Kidney (tissue), 22 donors: Measurements from ENCODE around the gene FAAP20. TPM values are rescaled to one million over a fixed set of nuclear protein-coding genes. Genes with fewer than 3 reads are reported as not detected.

ENCODE experiments used
- DNase-seq, 5 donors: peaks; one replicate each; pipeline ENCODE4 v3.0.0-alpha.2; 2013 to 2020
- FAIRE-seq: peaks from 2 replicates; lab custom pipeline; 2012; peaks lifted over from hg19 to GRCh38; lab: Jason Lieb, UNC
- H3K27ac ChIP-seq, 2 donors: one replicate each; pipeline ENCODE4 v1.7.0; 2013; ENCODE audit warnings: low read depth in 2 of 2, low read length in 2 of 2, inconsistent platforms in 1 of 2
- H3K27me3 ChIP-seq: one replicate; pipeline ENCODE4 v1.7.1; 2013; ENCODE audit warnings: low read length, inconsistent platforms; ENCODE audit not compliant: control insufficient read depth, insufficient read depth
- H3K36me3 ChIP-seq, 3 donors: one replicate each; pipeline versions ENCODE4 v1.7.0 to v1.7.1; 2013; ENCODE audit warnings: low read length in 3 of 3, control low read depth in 1 of 3, inconsistent platforms in 1 of 3; ENCODE audit not compliant: insufficient read depth in 3 of 3, control insufficient read depth in 2 of 3
- H3K4me1 ChIP-seq, 3 donors: one replicate each; pipeline versions ENCODE4 v1.7.0 to v1.7.1; 2013; ENCODE audit warnings: low read length in 3 of 3, inconsistent platforms in 1 of 3, low read depth in 1 of 3; ENCODE audit not compliant: control insufficient read depth in 2 of 3, insufficient read depth in 2 of 3
- H3K4me3 ChIP-seq, 3 donors: one replicate each; pipeline versions ENCODE4 v1.7.0 to v1.8.1; 2013; ENCODE audit warnings: low read length in 3 of 3, control low read depth in 1 of 3, inconsistent platforms in 1 of 3
- H3K9ac ChIP-seq, 3 donors: one replicate each; pipeline versions ENCODE4 v1.7.0 to v1.7.1; 2013; ENCODE audit warnings: low read length in 3 of 3, control low read depth in 1 of 3, inconsistent platforms in 1 of 3
- H3K9me3 ChIP-seq, 3 donors: one replicate each; pipeline versions ENCODE4 v1.7.0 to v1.7.1; 2013; ENCODE audit warnings: low read length in 3 of 3, control low read depth in 1 of 3, inconsistent platforms in 1 of 3; ENCODE audit not compliant: control insufficient read depth in 2 of 3, insufficient read depth in 1 of 3
- CTCF ChIP-seq: IDR thresholded peaks from 3 replicates; pipeline ENCODE4 v1.5.1; 2012; ENCODE audit warnings: mild to moderate bottlenecking, moderate library complexity, borderline replicate concordance; ENCODE audit not compliant: insufficient read depth; ENCODE audit errors: extremely low read depth
- intact Hi-C: fragments of 100-400 bp; cut with DNase I; formaldehyde crosslinking; loops from one replicate; pipeline ENCODE4 v1.11.1; 2022
- long read RNA-seq, 10 donors: library from polyadenylated mRNA in 1 of 10; unstranded in 1 of 10; transcript quantifications; one replicate each; pipeline ENCODE4 v2.0.0 and lab custom pipeline, GENCODE V29; 2021 to 2026
- polyA plus RNA-seq: library from polyadenylated mRNA; stranded (reverse); fragments of 350-450 nt; fragmentation: Illumina TruSeq; extraction: RNeasy Lipid Tissue Mini Kit (QIAGEN cat#74804); gene quantifications from one replicate; pipeline ENCODE4 v1.2.3, GENCODE V29; 2014; ENCODE audit warnings: low read depth, low replicate concordance; ENCODE audit not compliant: insufficient read depth
- total RNA-seq: library from RNA; stranded (reverse); fragmentation: NEBNext Ultra II Directional; extraction: Animal tissue kit (Norgen Biotek cat#: 25700); gene quantifications from one replicate; pipeline ENCODE4 v1.2.1, GENCODE V29; 2021
- donor health status: control.
- donor health status: control.
- donor health status: control.
- donor health status: control.
- donor health status: control.
- donor health status: DM: yes; HTN: yes; CAD: no.
- donor health status: Normal renal cell carcinoma (clear cell type).

Gene FAAP20
- total RNA-seq (69.0 TPM), polyA plus RNA-seq (109 TPM)
- long read RNA-seq, donor 1, transcript FAAP20-212 (3 exons, 701 nt): minor isoform, 6 of 40 reads
- long read RNA-seq, donor 1, transcript FAAP20-202 (4 exons, 729 nt): major isoform, 23 of 40 reads
- long read RNA-seq, donor 1, partial matches to known transcripts: 8 of 40 reads
- long read RNA-seq, donor 1, other reads (novel, unspliced or antisense): 0 of 40 reads
- long read RNA-seq, donor 2, transcript FAAP20-202 (4 exons, 729 nt): major isoform, 22 of 28 reads
- long read RNA-seq, donor 2, partial matches to known transcripts: 0 of 28 reads
- long read RNA-seq, donor 2, other reads (novel, unspliced or antisense): 0 of 28 reads
- long read RNA-seq, donor 3, transcript FAAP20-202 (4 exons, 729 nt): major isoform, 28 of 36 reads
- long read RNA-seq, donor 3, partial matches to known transcripts: 0 of 36 reads
- long read RNA-seq, donor 3, other reads (novel, unspliced or antisense): 0 of 36 reads
- long read RNA-seq, donor 4, transcript FAAP20-202 (4 exons, 729 nt): major isoform, 15 of 50 reads
- long read RNA-seq, donor 4, transcript FAAP20-212 (3 exons, 701 nt): minor isoform, 7 of 50 reads
- long read RNA-seq, donor 4, partial matches to known transcripts: 18 of 50 reads
- long read RNA-seq, donor 4, other reads (novel, unspliced or antisense): 6 of 50 reads
- long read RNA-seq, donor 5, partial matches to known transcripts: 0 of 1 reads
- long read RNA-seq, donor 5, other reads (novel, unspliced or antisense): 0 of 1 reads
- long read RNA-seq, donor 6, transcript FAAP20-212 (3 exons, 701 nt): minor isoform, 11 of 80 reads
- long read RNA-seq, donor 6, transcript FAAP20-202 (4 exons, 729 nt): major isoform, 48 of 80 reads
- long read RNA-seq, donor 6, partial matches to known transcripts: 10 of 80 reads
- long read RNA-seq, donor 6, other reads (novel, unspliced or antisense): 5 of 80 reads
- long read RNA-seq, donor 7, transcript FAAP20-202 (4 exons, 729 nt): major isoform, 8 of 47 reads
- long read RNA-seq, donor 7, partial matches to known transcripts: 12 of 47 reads
- long read RNA-seq, donor 7, other reads (novel, unspliced or antisense): 20 of 47 reads
- long read RNA-seq, donor 8, full-length matches to known transcripts: 53 of 69 reads
- long read RNA-seq, donor 8, partial matches to known transcripts: 11 of 69 reads
- long read RNA-seq, donor 8, other reads (novel, unspliced or antisense): 5 of 69 reads
- long read RNA-seq, donor 9, transcript FAAP20-203 (4 exons, 811 nt): minor isoform, 5 of 26 reads
- long read RNA-seq, donor 9, transcript FAAP20-202 (4 exons, 729 nt): major isoform, 17 of 26 reads
- long read RNA-seq, donor 9, partial matches to known transcripts: 0 of 26 reads
- long read RNA-seq, donor 9, other reads (novel, unspliced or antisense): 0 of 26 reads
- long read RNA-seq, donor 10, transcript FAAP20-202 (4 exons, 729 nt): major isoform, 17 of 31 reads
- long read RNA-seq, donor 10, partial matches to known transcripts: 11 of 31 reads
- long read RNA-seq, donor 10, other reads (novel, unspliced or antisense): 0 of 31 reads

DNA sequence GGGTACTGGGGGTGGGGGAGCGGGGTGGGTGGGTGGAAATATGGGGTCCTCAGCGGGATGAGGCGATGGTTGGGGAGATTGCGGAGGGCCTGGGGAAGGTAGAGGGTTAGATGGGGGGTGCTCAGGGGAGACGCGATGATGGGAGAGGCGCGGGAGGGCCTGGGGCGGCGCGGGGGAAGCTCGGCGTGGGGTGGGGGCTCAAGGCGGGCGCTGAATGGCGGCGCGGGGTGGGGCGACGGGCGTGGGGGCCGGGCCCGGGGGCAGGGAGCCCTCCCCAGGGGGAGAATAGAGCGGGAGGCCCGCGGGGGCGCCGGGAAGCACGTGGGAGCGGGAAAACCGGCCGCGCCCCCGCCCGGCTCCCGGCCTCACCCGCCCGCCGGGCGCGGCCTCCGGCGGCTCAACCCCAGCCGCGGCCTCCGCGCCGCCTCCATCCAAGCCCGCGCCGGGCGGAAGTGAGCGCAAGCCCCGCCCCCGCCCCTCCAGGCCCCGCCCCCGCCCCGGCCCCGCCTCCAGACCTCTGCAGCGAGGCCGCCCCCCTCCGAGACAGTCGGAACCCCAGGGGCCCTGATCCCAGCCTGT is at the start of gene FAAP20:
TSS of gene FAAP20 (minus strand) at position 454 of the 579 bp plus-strand sequence. CDS start at position 431, 23 bp downstream.
- DNase-seq (peak; percentile 69 to 93 (median 87)), FAIRE-seq (no peak)
- TF ChIP-seq CTCF: no peak
- Histone ChIP-seq H3K36me3 (no peaks in the 10 kb centered on the region), H3K4me3 (peak within 1 kb of the TSS in 2 of 3 donors; percentile 58 to 71), H3K4me1 (peaks cover 0 to 35% (median 4%) of the 10 kb centered on the region in 3 donors), H3K9ac (peak within 1 kb of the TSS in 2 of 3 donors; percentile 81 to 82), H3K27ac (peak within 1 kb of the TSS; percentile 89 to 93), H3K27me3 (no peaks in the 10 kb centered on the region), H3K9me3 (no peaks in the 10 kb centered on the region)
- intact Hi-C loops: no loop called here

GRCh38 chr1:2242814-2243725 is 48.5 kb upstream of the FAAP20 start:
- Histone ChIP-seq H3K36me3 (peaks cover 0 to 3% (median 0%) of the 10 kb centered on the region in 3 donors), H3K9ac (no peak overlapping the region), H3K4me1 (peaks cover 0 to 58% (median 44%) of the 10 kb centered on the region in 3 donors), H3K27me3 (no peaks in the 10 kb centered on the region), H3K4me3 (no peak overlapping the region), H3K27ac (no peak overlapping the region), H3K9me3 (no peaks in the 10 kb centered on the region)
- intact Hi-C loops: no loop called here
- no peak for TF ChIP-seq CTCF
- no peak for FAIRE-seq
- DNase-seq: no peak
